ENCODE results near the gene ACD.
A peak's percentile ranks its signal among the peaks of the same experiment; 100 is the strongest.

Gene ACD

GRCh38 chr16:67707790-67708189, 47.7 kb upstream of the ACD start:
- Histone ChIP-seq H3K36me3 (ENCODE audit: insufficient read depth, low read length) (no peaks in the 10 kb centered on the region), H3K79me2 (ENCODE audit: insufficient read depth, low read length) (peaks cover 62% of the 10 kb centered on the region), H4K20me1 (ENCODE audit: insufficient read depth, low read length) (peaks cover 4% of the 10 kb centered on the region; the same call in 1 of the 2 replicates), H3K4me1 (ENCODE audit: insufficient read depth, low read length) (peaks cover 11% of the 10 kb centered on the region), H3K4me3 (ENCODE audit: low read depth in 1 of 2, low read length in 2 of 2) (no peak overlapping the region), H3K9ac (ENCODE audit: low read depth, low read length) (no peak overlapping the region), H3K9me3 (ENCODE audit: insufficient read depth, low read length, severe bottlenecking) (no peaks in the 10 kb centered on the region), H3K27ac (ENCODE audit: low read length) (no peak overlapping the region), H3K4me2 (ENCODE audit: insufficient read depth, low read length) (no peak overlapping the region), H3K27me3 (ENCODE audit: insufficient read depth, low read length, poor library complexity) (no peaks in the 10 kb centered on the region), H2AFZ (ENCODE audit: low read depth, low read length) (no peak overlapping the region)
- TF ChIP-seq CTCF (IDR thresholded peaks at IDR 0.05; ENCODE audit: borderline replicate concordance, extremely low read depth, low read length, poor library complexity, severe bottlenecking): no peak
- ATAC-seq (ENCODE audit: insufficient read depth, low read depth) (no peak), DNase-seq (no peak)

- peaks cover 64% of the 10 kb centered on the region for H3K79me2 ChIP-seq (ENCODE audit: insufficient read depth, low read length)
- DNase-seq: no peak
Measured at GRCh38 chr16:67707210-67707609, 47.1 kb upstream of the ACD start.

GRCh38 chr16:67704110-67704509, 44.0 kb upstream of the ACD start:
- no peaks in the 10 kb centered on the region for H3K27me3 ChIP-seq (ENCODE audit: insufficient read depth, low read length, poor library complexity)
- peaks cover 11% of the 10 kb centered on the region for H3K4me1 ChIP-seq (ENCODE audit: insufficient read depth, low read length)
- no peak for DNase-seq
- no peak overlapping the region for H3K4me3 ChIP-seq (ENCODE audit: low read depth in 1 of 2, low read length in 2 of 2)
- no peaks in the 10 kb centered on the region for H3K9me3 ChIP-seq (ENCODE audit: insufficient read depth, low read length, severe bottlenecking)
- H4K20me1 ChIP-seq (ENCODE audit: insufficient read depth, low read length): peaks cover 4% of the 10 kb centered on the region; the same call in 1 of the 2 replicates
- no peak overlapping the region for H3K9ac ChIP-seq (ENCODE audit: low read depth, low read length)
- peaks cover 54% of the 10 kb centered on the region for H3K79me2 ChIP-seq (ENCODE audit: insufficient read depth, low read length)
- no peak overlapping the region for H2AFZ ChIP-seq (ENCODE audit: low read depth, low read length)
- ATAC-seq (ENCODE audit: insufficient read depth, low read depth): no peak
- H3K36me3 ChIP-seq (ENCODE audit: insufficient read depth, low read length): no peaks in the 10 kb centered on the region; the same call in 1 of the 2 replicates
- TF ChIP-seq CTCF (IDR thresholded peaks at IDR 0.05; ENCODE audit: borderline replicate concordance, extremely low read depth, low read length, poor library complexity, severe bottlenecking) (no peak), EZH2 (IDR thresholded peaks at IDR 0.05; ENCODE audit: borderline replicate concordance, low read depth, low read length, severe bottlenecking) (no peak)
- H3K4me2 ChIP-seq (ENCODE audit: insufficient read depth, low read length): no peak overlapping the region
- no peak overlapping the region for H3K27ac ChIP-seq (ENCODE audit: low read length)

More at GRCh38 chr16:67707210-67707609, 47.1 kb upstream of the ACD start:
- no peak overlapping the region for H3K9ac ChIP-seq (ENCODE audit: low read depth, low read length)
- no peak overlapping the region for H2AFZ ChIP-seq (ENCODE audit: low read depth, low read length)
- no peak overlapping the region for H3K4me3 ChIP-seq (ENCODE audit: low read depth in 1 of 2, low read length in 2 of 2)
- TF ChIP-seq CTCF (IDR thresholded peaks at IDR 0.05; ENCODE audit: borderline replicate concordance, extremely low read depth, low read length, poor library complexity, severe bottlenecking) (no peak), EZH2 (IDR thresholded peaks at IDR 0.05; ENCODE audit: borderline replicate concordance, low read depth, low read length, severe bottlenecking) (no peak)
- peaks cover 4% of the 10 kb centered on the region; the same call in 1 of the 2 replicates for H4K20me1 ChIP-seq (ENCODE audit: insufficient read depth, low read length)
- ATAC-seq (ENCODE audit: insufficient read depth, low read depth): no peak
- no peaks in the 10 kb centered on the region for H3K27me3 ChIP-seq (ENCODE audit: insufficient read depth, low read length, poor library complexity)
- no peaks in the 10 kb centered on the region for H3K9me3 ChIP-seq (ENCODE audit: insufficient read depth, low read length, severe bottlenecking)
- H3K27ac ChIP-seq (ENCODE audit: low read length): no peak overlapping the region
- H3K4me2 ChIP-seq (ENCODE audit: insufficient read depth, low read length): no peak overlapping the region
- H3K36me3 ChIP-seq (ENCODE audit: insufficient read depth, low read length): no peaks in the 10 kb centered on the region
- peaks cover 11% of the 10 kb centered on the region for H3K4me1 ChIP-seq (ENCODE audit: insufficient read depth, low read length)

GRCh38 chr16:67703626-67704025, 43.6 kb upstream of the ACD start:
- Histone ChIP-seq H3K27ac (ENCODE audit: low read length) (peak overlapping the region; percentile 20), H3K27me3 (ENCODE audit: insufficient read depth, low read length, poor library complexity) (no peaks in the 10 kb centered on the region), H2AFZ (ENCODE audit: low read depth, low read length) (no peak overlapping the region), H3K79me2 (ENCODE audit: insufficient read depth, low read length) (peaks cover 53% of the 10 kb centered on the region), H3K4me1 (ENCODE audit: insufficient read depth, low read length) (peaks cover 11% of the 10 kb centered on the region), H3K9ac (ENCODE audit: low read depth, low read length) (no peak overlapping the region), H4K20me1 (ENCODE audit: insufficient read depth, low read length) (peaks cover 4% of the 10 kb centered on the region; the same call in 1 of the 2 replicates), H3K36me3 (ENCODE audit: insufficient read depth, low read length) (no peaks in the 10 kb centered on the region; the same call in 1 of the 2 replicates), H3K4me3 (ENCODE audit: low read depth in 1 of 2, low read length in 2 of 2) (no peak overlapping the region), H3K4me2 (ENCODE audit: insufficient read depth, low read length) (no peak overlapping the region), H3K9me3 (ENCODE audit: insufficient read depth, low read length, severe bottlenecking) (no peaks in the 10 kb centered on the region)
- peak; percentile 14 for DNase-seq
- ATAC-seq (ENCODE audit: insufficient read depth, low read depth): peak; percentile 86
- TF ChIP-seq EZH2 (IDR thresholded peaks at IDR 0.05; ENCODE audit: borderline replicate concordance, low read depth, low read length, severe bottlenecking) (no peak), CTCF (IDR thresholded peaks at IDR 0.05; ENCODE audit: borderline replicate concordance, extremely low read depth, low read length, poor library complexity, severe bottlenecking) (no peak)
